Neural cell (in vitro differentiated cells): Measurements from ENCODE around the gene APOBEC3A. TPM values are rescaled to one million over a fixed set of nuclear protein-coding genes. Genes with fewer than 3 reads are reported as not detected.
"Not testable (repeated sequence)": the region's sequence is repeated elsewhere in the genome, so short reads cannot be mapped to it uniquely, and the experiment has no call there.

Experiments
- H2AFZ ChIP-seq: fragments of 200-600, 300-800 bp; sonication (generic), shearing (Covaris generic); 2 replicates; pipeline ENCODE4 v1.6.0; 2014; ENCODE audit warnings: low read depth, mild to moderate bottlenecking, antibody characterized with exemption, low read length, moderate library complexity
- H3F3A ChIP-seq: fragments of 200-600 bp; shearing (Covaris generic); 2 replicates; pipeline ENCODE4 v1.6.1; 2016; ENCODE audit warnings: mild to moderate bottlenecking, moderate library complexity, mixed read lengths, antibody characterized with exemption, low read length; ENCODE audit not compliant: insufficient read depth, poor library complexity, severe bottlenecking
- H3K27ac ChIP-seq: fragments of 200-600, 300-800 bp; sonication (generic), shearing (Covaris generic); 2 replicates; pipeline ENCODE4 v1.5.1; 2014; ENCODE audit warnings: mild to moderate bottlenecking, low read length, moderate library complexity
- H3K27me3 ChIP-seq: fragments of 300-800, 200-600 bp; sonication (generic), shearing (Covaris generic); 2 replicates; pipeline ENCODE4 v1.6.0; 2014; ENCODE audit warnings: mild to moderate bottlenecking, low read depth, low read length, moderate library complexity; ENCODE audit not compliant: insufficient read depth
- H3K36me3 ChIP-seq: fragments of 300-800, 200-600 bp; sonication (generic), shearing (Covaris generic); 2 replicates; pipeline ENCODE4 v1.5.1; 2014; ENCODE audit warnings: mild to moderate bottlenecking, antibody characterized with exemption, low read length, moderate library complexity; ENCODE audit not compliant: insufficient read depth
- H3K4me2 ChIP-seq: fragments of 300-800, 200-600 bp; sonication (generic), shearing (Covaris generic); 2 replicates; pipeline ENCODE4 v1.6.0; 2014; ENCODE audit warnings: mild to moderate bottlenecking, low read length
- H3K4me3 ChIP-seq: fragments of 300-800, 200-600 bp; sonication (generic), shearing (Covaris generic); 2 replicates; pipeline ENCODE4 v1.5.1; 2014; ENCODE audit warnings: mild to moderate bottlenecking, low read length, moderate library complexity
- H3K79me2 ChIP-seq: fragments of 200-600 bp; shearing (Covaris generic); replicated peaks from 2 replicates; pipeline ENCODE4 v1.6.0; 2014; ENCODE audit warnings: mild to moderate bottlenecking, low read length, moderate library complexity; ENCODE audit not compliant: insufficient read depth
- H3K9ac ChIP-seq: fragments of 300-800, 200-600 bp; sonication (generic), shearing (Covaris generic); 2 replicates; pipeline ENCODE4 v1.6.1; 2016; ENCODE audit warnings: mild to moderate bottlenecking, low read length, mixed read lengths
- H3K9me2 ChIP-seq: fragments of 200-600 bp; shearing (Covaris generic); 2 replicates; pipeline ENCODE4 v1.6.1; 2016; ENCODE audit warnings: mild to moderate bottlenecking, low read length, mixed read lengths; ENCODE audit not compliant: insufficient read depth
- H3K9me3 ChIP-seq: fragments of 200-600, 300-800 bp; sonication (generic), shearing (Covaris generic); 2 replicates; pipeline ENCODE4 v1.6.1; 2016; ENCODE audit warnings: mild to moderate bottlenecking, mixed run types, low read length, moderate library complexity, mixed read lengths
- H4K20me1 ChIP-seq: fragments of 200-600 bp; shearing (Covaris generic); 2 replicates; pipeline ENCODE4 v1.6.1; 2016; ENCODE audit warnings: mild to moderate bottlenecking, mixed run types; ENCODE audit not compliant: insufficient read depth
- CTCF ChIP-seq: fragments of 450-650 bp; IDR thresholded peaks from 2 replicates; pipeline ENCODE4 v1.5.1; 2014; ENCODE audit warnings: antibody characterized with exemption, mild to moderate bottlenecking, moderate library complexity; ENCODE audit not compliant: poor library complexity, severe bottlenecking
- EP300 ChIP-seq: fragments of 450-650 bp; conservative IDR thresholded peaks from 2 replicates; pipeline ENCODE4 v1.6.1; 2014; ENCODE audit warnings: antibody characterized with exemption, mild to moderate bottlenecking, moderate library complexity; ENCODE audit not compliant: poor library complexity, severe bottlenecking
- EZH2 ChIP-seq: fragments of 200-600, 300-800 bp; shearing (Covaris generic), sonication (generic); IDR thresholded peaks from 2 replicates; pipeline ENCODE4 v1.6.1; 2014; ENCODE audit warnings: antibody characterized with exemption, low read length, borderline replicate concordance, mild to moderate bottlenecking; ENCODE audit not compliant: insufficient read depth, poor library complexity, severe bottlenecking
- MXI1 ChIP-seq: fragments of 450-650 bp; conservative IDR thresholded peaks from 2 replicates; pipeline ENCODE4 v1.6.1; 2014; ENCODE audit warnings: antibody characterized with exemption, mild to moderate bottlenecking; ENCODE audit not compliant: poor library complexity, severe bottlenecking
- POLR2AphosphoS5 ChIP-seq: IDR thresholded peaks from 2 replicates; pipeline ENCODE4 v1.6.1; 2012
- RAD21 ChIP-seq: fragments of 450-650 bp; conservative IDR thresholded peaks from 2 replicates; pipeline ENCODE4 v1.6.1; 2014; ENCODE audit warnings: antibody characterized with exemption, mild to moderate bottlenecking, moderate library complexity
- REST ChIP-seq: IDR thresholded peaks from 2 replicates; pipeline ENCODE4 v1.6.1; 2012; ENCODE audit warnings: borderline replicate concordance
- SMC3 ChIP-seq: fragments of 450-650 bp; conservative IDR thresholded peaks from 2 replicates; pipeline ENCODE4 v1.6.1; 2014; ENCODE audit warnings: antibody characterized with exemption, mild to moderate bottlenecking, moderate library complexity; ENCODE audit not compliant: poor library complexity
- TAF1 ChIP-seq: IDR thresholded peaks from 2 replicates; pipeline ENCODE4 v1.6.1; 2012; ENCODE audit warnings: low read depth
- polyA plus RNA-seq: library from polyadenylated mRNA; depleted of rRNA; stranded (reverse); fragments of >200 nt; gene quantifications from 2 replicates; pipeline ENCODE4 v1.2.3, GENCODE V29; 2014

Gene APOBEC3A
- polyA plus RNA-seq, 1 donor from 2014 or later = not detected

- Histone ChIP-seq H3F3A (no peaks in the 10 kb centered on the region), H3K36me3 (no peaks in the 10 kb centered on the region), H3K79me2 (no peaks in the 10 kb centered on the region), H3K27me3 (no peaks in the 10 kb centered on the region), H3K9me3 (no peaks in the 10 kb centered on the region), H3K9ac (no peak overlapping the region), H2AFZ (no peak overlapping the region), H3K4me2 (no peak overlapping the region), H3K4me3 (no peak overlapping the region), H3K9me2 (no peaks in the 10 kb centered on the region), H3K27ac (no peak overlapping the region), H4K20me1 (no peaks in the 10 kb centered on the region)
- TF ChIP-seq SMC3 (peak; percentile 67), TAF1 (no peak), RAD21 (peak; percentile 53), CTCF (peak; percentile 63), EP300 (no peak)
Measured at GRCh38 chr22:39003165-39003638, 45.8 kb downstream of the APOBEC3A start.

GRCh38 chr22:39007177-39007576 lies 49.8 kb downstream of the APOBEC3A start:
- Histone ChIP-seq H3K4me3 (no peak overlapping the region), H2AFZ (no peak overlapping the region), H4K20me1 (no peaks in the 10 kb centered on the region), H3K27me3 (no peaks in the 10 kb centered on the region), H3K9me3 (no peaks in the 10 kb centered on the region), H3K9ac (no peak overlapping the region), H3K36me3 (no peaks in the 10 kb centered on the region), H3K9me2 (no peaks in the 10 kb centered on the region), H3K27ac (no peak overlapping the region), H3F3A (no peaks in the 10 kb centered on the region), H3K79me2 (no peaks in the 10 kb centered on the region), H3K4me2 (no peak overlapping the region)
- no peak for TF ChIP-seq MXI1
- TF ChIP-seq CTCF = no peak
- TF ChIP-seq TAF1 = no peak
- no peak for TF ChIP-seq REST
- no peak for TF ChIP-seq EZH2
- no peak for TF ChIP-seq RAD21
- no peak for TF ChIP-seq POLR2AphosphoS5
- no peak for TF ChIP-seq EP300
- TF ChIP-seq SMC3 = no peak

GRCh38 chr22:39008271-39008850 lies 51.0 kb downstream of the APOBEC3A start:
- H3K9me3 ChIP-seq, H3K9ac ChIP-seq, H3K79me2 ChIP-seq: not testable (repeated sequence)

More at GRCh38 chr22:39008271-39008850, 51.0 kb downstream of the APOBEC3A start:
- H3K4me2 ChIP-seq, H4K20me1 ChIP-seq, H3K27ac ChIP-seq, H3K9me2 ChIP-seq, H3K4me3 ChIP-seq, H3K27me3 ChIP-seq, H3K36me3 ChIP-seq, H2AFZ ChIP-seq, H3F3A ChIP-seq: not testable (repeated sequence)
